Esophagus squamous epithelium (tissue), 5 donors: ENCODE measurements around the gene SPRR1B. TPM values are rescaled to one million over a fixed set of nuclear protein-coding genes. Genes with fewer than 3 reads are reported as not detected.

ENCODE experiments used
- DNase-seq: peaks from one replicate; lab custom pipeline; 2025; lab: John Stamatoyannopoulos, UW
- H3K27ac ChIP-seq, 4 donors: fragments of 200-600 bp; sonication (generic); one replicate each; pipeline ENCODE4 v1.5.1; 2016 to 2019; ENCODE audit warnings: mild to moderate bottlenecking in 1 of 4
- H3K27me3 ChIP-seq, 4 donors: fragments of 200-600 bp; sonication (generic); 1 replicate in 3 of 4; 2 replicates in 1 of 4; pipeline versions ENCODE4 v1.5.1 to v1.6.0; 2017 to 2021; ENCODE audit warnings: antibody characterized with exemption in 1 of 4
- H3K36me3 ChIP-seq, 3 donors: fragments of 200-600 bp; sonication (generic); one replicate each; pipeline ENCODE4 v1.5.1; 2016 to 2019
- H3K4me1 ChIP-seq, 3 donors: fragments of 200-600 bp; sonication (generic); one replicate each; pipeline ENCODE4 v1.5.1; 2017 to 2019
- H3K4me3 ChIP-seq, 4 donors: fragments of 200-600 bp; sonication (generic); 1 replicate in 3 of 4; 2 replicates in 1 of 4; pipeline ENCODE4 v1.5.1; 2016 to 2019; ENCODE audit warnings: mild to moderate bottlenecking in 2 of 4, moderate library complexity in 1 of 4
- H3K9me3 ChIP-seq, 3 donors: fragments of 200-600 bp; sonication (generic); one replicate each; pipeline ENCODE4 v1.5.1; 2016 to 2019
- CTCF ChIP-seq, 6 experiments: fragments of 450-650 bp in 4 of 6; fragments of 200-600 bp in 2 of 6; sonication (generic) in 2 of 6; IDR thresholded peaks; one replicate each; pipeline ENCODE4 v1.5.1; 2016 to 2019; ENCODE audit warnings: antibody characterized with exemption in 6 of 6, mild to moderate bottlenecking in 4 of 6, moderate library complexity in 4 of 6
- POLR2A ChIP-seq, 4 donors: fragments of 450-650 bp; IDR thresholded peaks; one replicate each; pipeline ENCODE4 v1.6.1; 2017; ENCODE audit warnings: antibody characterized with exemption in 4 of 4, mild to moderate bottlenecking in 4 of 4, moderate library complexity in 3 of 4
- WGBS, 2 donors: methylation state at CpG; one replicate each; pipeline ENCODE4 v1.1.5; 2018; 5-methylcytosine and 5-hydroxymethylcytosine counted together
- intact Hi-C: fragments of 100-400 bp; cut with DNase I; formaldehyde crosslinking; loops from one replicate; pipeline ENCODE4 v1.15.0; 2022
- total RNA-seq, 4 donors: library from RNA; depleted of rRNA; stranded (reverse); fragments of >200 nt; gene quantifications; one replicate each; pipeline ENCODE4 v1.1.0, GENCODE V29; 2016
- donor health status: DM: yes; HTN: yes; CAD: no.

The SPRR1B gene
- total RNA-seq, 4 donors from 2014 or later, result 102 to 3,090 (median 871) TPM

GRCh38 chr1:153057375-153057774, 26.4 kb downstream of the SPRR1B start, which contains the start of gene SPRR2A:
TSS of gene SPRR2A (minus strand) at chr1:153057512. CDS start at chr1:153056735, 777 bp downstream.
- peaks cover 0 to 6% (median 0%) of the 10 kb centered on the region in 3 donors for H3K4me1 ChIP-seq
- peak within 1 kb of the TSS; percentile 1 to 14 (median 4) for H3K4me3 ChIP-seq
- WGBS, 2 donors, result 35 to 51% methylated on average over 2 of the region's 2 CpGs
- H3K27me3 ChIP-seq, result no peaks in the 10 kb centered on the region
- intact Hi-C loops, result no loop called here
- H3K36me3 ChIP-seq, result no peaks in the 10 kb centered on the region
- DNase-seq, result no peak
- H3K9me3 ChIP-seq, result no peaks in the 10 kb centered on the region
- TF ChIP-seq POLR2A (IDR thresholded peaks at IDR 0.05), result no peak
- no peak for TF ChIP-seq CTCF (IDR thresholded peaks at IDR 0.05)
- peak within 1 kb of the TSS in 2 of 4 donors; percentile 52 to 60 for H3K27ac ChIP-seq

GRCh38 chr1:153058154-153058553, 27.2 kb downstream of the SPRR1B start:
- H3K4me3 ChIP-seq, result no peak overlapping the region
- no peak for DNase-seq
- intact Hi-C loops, result no loop called here
- H3K27ac ChIP-seq, result peak overlapping the region in 2 of 4 donors; percentile 44 to 60
- peak in 2 of 6 experiments; percentile 18 to 20 for TF ChIP-seq CTCF (IDR thresholded peaks at IDR 0.05)
- no peak for TF ChIP-seq POLR2A (IDR thresholded peaks at IDR 0.05)
- no peaks in the 10 kb centered on the region for H3K9me3 ChIP-seq
- no peaks in the 10 kb centered on the region for H3K36me3 ChIP-seq
- H3K27me3 ChIP-seq, result no peaks in the 10 kb centered on the region
- peaks cover 0 to 6% (median 0%) of the 10 kb centered on the region in 3 donors for H3K4me1 ChIP-seq
- 41 to 47% methylated on average over 2 of the region's 2 CpGs for WGBS, 2 donors

GRCh38 chr1:153058826-153059784, 28.1 kb downstream of the SPRR1B start:
- no peak overlapping the region for H3K27ac ChIP-seq
- no peak for TF ChIP-seq POLR2A (IDR thresholded peaks at IDR 0.05)
- TF ChIP-seq CTCF (IDR thresholded peaks at IDR 0.05), result no peak
- H3K4me3 ChIP-seq, result no peak overlapping the region
- no peak for DNase-seq
- no peaks in the 10 kb centered on the region for H3K36me3 ChIP-seq
- H3K27me3 ChIP-seq, result no peaks in the 10 kb centered on the region
- H3K9me3 ChIP-seq, result no peaks in the 10 kb centered on the region
- H3K4me1 ChIP-seq, result peaks cover 0 to 6% (median 0%) of the 10 kb centered on the region in 3 donors
- 77% methylated on average over 6 of the region's 6 CpGs for WGBS, 2 donors
- intact Hi-C loops, result no loop called here

GRCh38 chr1:153070243-153070642, 39.2 kb downstream of the SPRR1B start:
- H3K36me3 ChIP-seq, result no peaks in the 10 kb centered on the region
- H3K27me3 ChIP-seq, result no peaks in the 10 kb centered on the region
- TF ChIP-seq POLR2A (IDR thresholded peaks at IDR 0.05) (no peak), CTCF (IDR thresholded peaks at IDR 0.05) (peak in 1 of 6 experiments; percentile 13)
- DNase-seq, result no peak
- intact Hi-C loops, result no loop called here
- WGBS, 2 donors, result 72 to 80% methylated on average over 2 of the region's 2 CpGs
- no peak overlapping the region for H3K27ac ChIP-seq
- H3K9me3 ChIP-seq, result no peaks in the 10 kb centered on the region
- H3K4me1 ChIP-seq, result peaks cover 0 to 4% (median 0%) of the 10 kb centered on the region in 3 donors
- no peak overlapping the region for H3K4me3 ChIP-seq

- no peak within 1 kb of the TSS for H3K4me3 ChIP-seq
- TF ChIP-seq CTCF (IDR thresholded peaks at IDR 0.05), result no peak
- TF ChIP-seq POLR2A (IDR thresholded peaks at IDR 0.05), result no peak
- WGBS, 2 donors, result 48 to 61% methylated on average over 2 of the region's 2 CpGs
- DNase-seq, result no peak
- H3K4me1 ChIP-seq, result peaks cover 0 to 4% (median 0%) of the 10 kb centered on the region in 3 donors
- intact Hi-C loops, result no loop called here
- H3K27ac ChIP-seq, result no peak within 1 kb of the TSS
- no peaks in the 10 kb centered on the region for H3K27me3 ChIP-seq
- H3K9me3 ChIP-seq, result no peaks in the 10 kb centered on the region
- no peaks in the 10 kb centered on the region for H3K36me3 ChIP-seq
Measured at GRCh38 chr1:153071511-153071910, 40.5 kb downstream of the SPRR1B start, which contains the start of gene SPRR2B. TSS of gene SPRR2B (minus strand) at chr1:153071611. CDS start at chr1:153070839, 772 bp downstream.
